VCaP (cell line): Measurements from ENCODE around the gene FANCE.

ENCODE experiments used
- H3K27ac ChIP-seq: fragments of 450-650 bp; 2 replicates; pipeline ENCODE4 v1.5.1; 2017
- CTCF ChIP-seq: fragments of 450-650 bp; conservative IDR thresholded peaks from 2 replicates; pipeline ENCODE4 v1.5.1; 2017; ENCODE audit warnings: mild to moderate bottlenecking, moderate library complexity

FANCE gene, protein sequence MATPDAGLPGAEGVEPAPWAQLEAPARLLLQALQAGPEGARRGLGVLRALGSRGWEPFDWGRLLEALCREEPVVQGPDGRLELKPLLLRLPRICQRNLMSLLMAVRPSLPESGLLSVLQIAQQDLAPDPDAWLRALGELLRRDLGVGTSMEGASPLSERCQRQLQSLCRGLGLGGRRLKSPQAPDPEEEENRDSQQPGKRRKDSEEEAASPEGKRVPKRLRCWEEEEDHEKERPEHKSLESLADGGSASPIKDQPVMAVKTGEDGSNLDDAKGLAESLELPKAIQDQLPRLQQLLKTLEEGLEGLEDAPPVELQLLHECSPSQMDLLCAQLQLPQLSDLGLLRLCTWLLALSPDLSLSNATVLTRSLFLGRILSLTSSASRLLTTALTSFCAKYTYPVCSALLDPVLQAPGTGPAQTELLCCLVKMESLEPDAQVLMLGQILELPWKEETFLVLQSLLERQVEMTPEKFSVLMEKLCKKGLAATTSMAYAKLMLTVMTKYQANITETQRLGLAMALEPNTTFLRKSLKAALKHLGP

GRCh38 chr6:35452183-35453090 is at the start of gene FANCE:
TSS of gene FANCE (plus strand) at chr6:35452338. CDS start at chr6:35452546, 208 bp downstream.
- TF ChIP-seq CTCF: no peak
- H3K27ac ChIP-seq: peak within 1 kb of the TSS; percentile 72

DNA sequence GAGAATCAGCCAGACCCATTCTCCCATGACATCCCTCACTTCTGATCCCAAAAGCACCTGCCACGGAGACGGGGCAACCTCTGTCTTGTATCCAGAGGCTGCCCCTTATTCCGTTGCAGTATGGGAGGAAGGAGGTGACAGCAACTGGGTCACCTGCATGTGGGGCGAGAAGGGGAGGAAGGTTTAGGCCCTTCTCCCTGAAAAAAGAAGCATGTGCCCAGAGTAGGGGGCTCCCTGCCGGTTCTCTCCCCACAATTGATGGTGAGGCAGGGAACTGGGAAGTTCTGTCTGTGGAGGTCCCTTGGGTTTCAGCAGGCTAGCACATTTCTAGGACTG is 49.3 kb upstream of the FANCE start:
- no peak for TF ChIP-seq CTCF
- H3K27ac ChIP-seq: peak overlapping the region; percentile 36; the same call in 1 of the 2 replicates

DNA sequence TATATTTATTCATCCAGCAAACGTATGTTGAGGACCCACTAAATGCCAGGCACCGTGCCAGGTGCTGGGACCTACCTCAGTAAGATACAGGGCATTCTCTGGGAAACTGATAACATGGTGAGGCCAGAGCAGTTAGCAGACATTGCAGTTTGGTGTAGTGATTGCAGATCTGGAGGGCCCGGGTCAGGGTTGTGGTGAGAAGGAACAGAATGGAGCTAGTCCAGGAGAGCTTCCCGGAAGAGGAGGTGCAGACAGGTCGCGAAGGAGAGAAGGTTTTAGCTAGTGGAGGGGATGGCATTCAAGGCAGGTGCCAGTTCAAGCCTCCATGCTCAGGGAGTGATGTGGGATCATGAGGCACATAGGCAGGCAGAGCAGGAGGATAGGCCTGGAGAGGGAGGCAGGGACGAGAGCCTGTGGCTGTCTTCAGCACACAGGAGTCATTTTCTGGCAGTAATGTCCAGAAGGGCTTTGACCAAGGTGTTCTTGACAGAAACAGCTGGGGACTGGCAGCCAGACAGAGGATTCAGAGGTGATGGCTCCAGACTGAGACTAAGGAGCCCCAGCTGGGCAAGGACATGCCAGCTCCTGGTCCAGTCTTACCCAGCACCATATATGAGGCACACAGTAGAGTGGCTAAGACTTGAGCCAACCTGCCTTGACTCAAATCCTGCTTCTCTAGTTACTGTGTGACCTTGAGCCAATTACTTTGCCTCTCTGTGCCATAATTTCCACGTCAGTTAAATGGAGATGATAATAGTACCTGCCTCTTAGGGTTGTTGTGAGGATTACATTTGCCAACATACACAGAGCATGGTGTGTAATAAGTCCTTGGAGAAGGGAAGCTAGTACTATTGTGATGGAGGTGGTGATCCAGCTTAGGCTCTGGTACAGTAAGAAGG is 48.3 kb upstream of the FANCE start:
- no peak for TF ChIP-seq CTCF
- H3K27ac ChIP-seq: no peak overlapping the region; the same call in 1 of the 2 replicates

GRCh38 chr6:35406711-35407485 is 45.2 kb upstream of the FANCE start:
- H3K27ac ChIP-seq: no peak overlapping the region
- no peak for TF ChIP-seq CTCF

GRCh38 chr6:35409245-35409644 is 42.9 kb upstream of the FANCE start:
- TF ChIP-seq CTCF: no peak
- H3K27ac ChIP-seq: no peak overlapping the region

GRCh38 chr6:35410131-35410530 is 42.0 kb upstream of the FANCE start:
- no peak overlapping the region for H3K27ac ChIP-seq
- TF ChIP-seq CTCF: no peak
